Activated CD4-positive, alpha-beta T cell treated with anti-CD3 and anti-CD28 coated beads for 4 hours (primary cell): ENCODE measurements around the gene WHRN.
A peak's percentile ranks its signal among the peaks of the same experiment; 100 is the strongest.

Experiments used
- DNase-seq, 2 donors: peaks; one replicate each; pipeline ENCODE4 v3.0.0-alpha.2; 2020

WHRN gene

DNA sequence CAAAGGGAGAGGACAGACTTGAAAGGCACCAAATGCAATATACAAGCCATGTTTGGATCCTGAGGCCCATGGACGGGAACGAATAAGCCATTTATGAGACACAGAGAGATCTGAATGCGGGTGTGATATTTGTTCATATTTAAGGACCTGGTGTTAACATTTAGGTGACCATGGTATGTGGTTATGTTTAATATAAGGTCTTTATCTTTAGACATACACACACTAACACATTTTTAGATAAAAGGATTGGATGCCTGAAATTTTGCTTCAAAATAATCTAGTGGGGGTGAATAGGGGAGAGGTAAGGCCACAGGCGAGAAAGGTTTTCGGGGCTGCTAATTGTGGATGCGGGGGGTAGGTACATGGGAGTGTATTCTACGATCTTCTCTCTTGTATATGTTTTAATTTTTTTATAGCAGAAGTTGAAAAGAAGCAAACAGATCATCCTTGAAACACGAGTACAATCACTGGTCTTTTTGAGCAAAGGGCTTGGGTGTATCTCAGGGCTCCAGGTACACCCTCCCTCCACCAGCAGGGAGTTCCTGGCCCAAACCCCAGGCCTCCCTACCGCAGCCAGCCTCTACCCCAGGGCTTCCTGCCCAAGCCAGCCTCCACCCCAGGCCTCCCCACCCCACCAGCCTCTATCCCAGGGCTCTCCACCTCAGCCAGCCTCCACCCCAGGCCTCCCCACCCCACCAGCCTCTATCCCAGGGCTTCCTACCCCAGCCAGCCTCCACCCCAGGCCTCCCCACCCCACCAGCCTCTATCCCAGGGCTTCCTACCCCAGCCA lies 129.7 kb downstream of the WHRN start:
- no peak for DNase-seq

DNA sequence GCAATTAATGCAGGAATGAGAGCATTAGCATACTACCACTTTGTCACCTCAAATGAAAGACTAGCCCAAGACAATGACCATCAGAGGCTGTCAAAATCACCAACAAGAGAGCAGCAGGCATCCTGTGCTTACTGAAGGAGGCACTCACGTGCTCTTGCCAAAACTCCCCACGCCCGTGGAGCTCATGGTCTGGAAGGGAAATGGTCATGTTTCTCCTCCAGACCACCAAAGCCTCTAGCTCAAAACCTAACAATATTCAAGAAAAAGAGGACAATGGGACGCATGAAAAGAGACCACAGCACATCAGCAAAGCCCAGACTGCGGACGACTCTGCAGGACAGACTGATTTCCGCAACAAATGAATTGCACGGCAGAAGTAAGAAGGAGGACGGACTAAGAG lies 130.3 kb downstream of the WHRN start:
- no peak for DNase-seq

DNA sequence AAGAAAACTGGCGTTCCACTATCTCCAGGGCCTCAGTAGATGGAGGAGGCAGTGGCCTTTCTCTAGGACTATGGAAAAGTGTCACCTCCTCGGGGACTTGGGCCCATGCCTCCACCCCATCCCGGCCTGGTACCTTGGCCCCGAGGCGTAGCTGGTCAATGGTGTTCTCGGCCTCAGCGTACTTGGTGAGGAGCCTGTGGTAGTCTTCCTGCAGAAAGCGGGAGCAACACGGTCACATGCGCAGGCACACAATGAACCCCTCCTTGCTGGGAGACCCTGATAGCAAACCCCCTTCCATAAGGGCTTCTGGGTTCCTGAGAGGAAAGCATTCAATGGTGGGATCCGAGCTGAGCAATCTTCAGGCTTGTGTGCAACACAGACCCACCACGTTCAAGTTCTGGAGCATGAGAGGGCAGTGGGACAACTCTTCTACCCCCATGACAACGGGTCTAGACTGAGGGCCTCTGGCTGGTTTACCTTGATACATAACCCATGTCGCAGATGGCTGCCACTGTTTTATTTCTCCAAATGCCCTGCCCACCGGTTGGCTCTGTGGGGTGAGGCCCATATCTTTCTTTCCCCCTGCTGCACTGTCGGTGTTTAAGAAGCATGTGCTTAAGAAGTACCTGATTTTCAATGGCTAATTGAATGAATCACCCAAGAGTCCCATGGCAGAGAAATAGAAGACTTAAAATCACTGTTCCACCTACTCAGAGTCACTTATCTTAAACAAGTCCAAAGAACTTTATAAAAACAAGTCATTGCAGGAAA lies 131.1 kb downstream of the WHRN start:
- DNase-seq: no peak

DNA sequence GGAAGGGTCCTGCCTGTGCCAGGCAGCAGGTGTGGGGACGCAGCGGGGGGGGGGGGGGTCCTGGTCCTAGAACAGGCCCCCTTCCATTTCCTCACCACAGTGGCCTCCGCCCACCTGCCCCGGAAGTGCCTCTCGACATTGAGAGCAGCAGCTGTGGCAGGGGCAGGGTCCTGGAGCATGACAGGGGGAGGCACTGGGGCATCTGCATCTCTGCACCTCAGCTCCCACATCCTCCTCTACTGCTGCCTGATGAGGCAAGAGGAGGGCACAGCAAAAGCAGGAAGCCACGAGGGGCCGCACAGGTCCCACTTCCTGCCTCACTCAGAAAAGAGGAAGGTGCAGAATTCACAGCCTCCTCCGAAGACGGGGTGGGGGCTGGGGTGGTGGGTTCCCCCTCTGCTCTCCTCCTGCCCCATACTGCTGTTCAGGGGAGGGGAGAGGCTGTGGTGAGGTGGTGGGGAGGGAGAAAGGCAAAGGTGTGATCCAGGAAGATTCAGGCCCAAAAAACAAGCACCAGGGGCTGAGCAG lies 132.3 kb downstream of the WHRN start:
- peak; percentile 59 to 69 for DNase-seq

DNA sequence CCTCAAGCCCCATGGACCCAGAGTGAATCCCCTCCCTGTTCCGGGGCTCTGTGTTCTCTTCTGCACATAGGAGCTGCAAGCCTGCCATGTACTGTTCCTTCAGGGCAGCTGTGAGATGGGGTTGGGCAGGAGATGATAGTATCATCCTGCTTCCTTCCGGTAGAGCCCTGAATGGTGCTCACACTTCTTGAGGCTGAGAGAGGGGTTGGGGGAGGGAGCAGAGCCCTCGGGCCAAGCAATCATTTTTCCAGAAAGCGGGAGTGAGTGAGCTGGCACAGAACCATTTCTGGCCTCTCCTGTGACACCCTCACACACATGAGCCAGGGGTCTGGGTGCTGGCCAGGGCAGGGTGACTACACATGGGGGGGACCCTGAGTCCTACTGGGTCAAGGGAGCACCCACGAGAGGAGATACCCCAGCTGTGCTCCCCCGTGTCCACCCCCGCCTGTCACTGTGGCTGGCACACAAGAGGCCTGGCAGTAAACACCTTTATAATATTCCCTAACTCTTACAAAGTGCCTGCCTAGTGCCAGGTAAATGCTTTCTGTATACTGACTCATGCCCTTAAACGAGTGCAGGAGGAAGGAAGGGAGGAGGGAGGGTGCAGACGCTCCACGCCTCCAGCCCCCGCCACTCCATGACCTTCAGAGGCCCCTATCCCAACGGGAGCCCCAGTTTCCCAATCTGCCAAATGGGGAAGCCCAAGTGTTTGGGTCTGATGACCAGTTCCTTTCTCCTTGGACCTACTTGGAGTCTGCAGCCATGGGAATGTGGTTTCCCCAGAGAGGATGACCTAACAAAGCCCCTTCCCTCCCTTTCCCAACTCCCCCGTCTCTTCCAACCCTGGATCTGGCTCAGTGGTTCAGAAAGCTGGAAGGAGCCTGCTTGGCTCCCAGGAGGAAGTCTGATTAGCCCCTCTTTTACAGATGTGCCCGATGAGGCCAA lies 133.0 kb downstream of the WHRN start:
- no peak for DNase-seq

DNA sequence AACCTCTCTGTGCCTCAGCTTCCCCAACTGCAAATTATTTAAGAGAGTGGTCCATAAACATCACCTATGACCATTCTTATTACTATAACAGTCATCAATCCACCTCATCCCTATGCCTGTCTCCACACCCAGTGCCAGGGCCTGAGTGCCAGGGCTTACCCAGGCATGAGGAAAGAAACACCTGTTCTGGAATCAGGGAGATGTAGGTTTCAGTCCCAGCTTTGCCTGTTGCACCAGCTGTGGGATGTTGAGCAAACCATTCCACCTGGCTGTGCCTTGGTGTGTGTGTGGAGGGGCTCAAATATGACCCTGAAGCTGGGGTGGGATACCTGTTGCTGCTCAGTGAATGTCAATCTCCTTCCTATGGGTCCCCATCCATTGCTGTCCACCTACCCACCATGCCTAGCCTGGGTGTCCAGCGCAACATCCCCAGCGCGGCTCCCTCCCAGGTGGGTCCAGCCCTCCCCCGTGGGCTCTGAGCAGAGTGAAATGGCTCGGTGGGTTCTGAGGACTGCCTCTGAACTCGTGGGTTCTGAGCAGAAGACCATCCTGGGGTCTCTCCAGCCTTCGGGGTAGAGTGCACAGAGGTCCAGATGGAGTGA lies 133.8 kb downstream of the WHRN start:
- no peak for DNase-seq

DNA sequence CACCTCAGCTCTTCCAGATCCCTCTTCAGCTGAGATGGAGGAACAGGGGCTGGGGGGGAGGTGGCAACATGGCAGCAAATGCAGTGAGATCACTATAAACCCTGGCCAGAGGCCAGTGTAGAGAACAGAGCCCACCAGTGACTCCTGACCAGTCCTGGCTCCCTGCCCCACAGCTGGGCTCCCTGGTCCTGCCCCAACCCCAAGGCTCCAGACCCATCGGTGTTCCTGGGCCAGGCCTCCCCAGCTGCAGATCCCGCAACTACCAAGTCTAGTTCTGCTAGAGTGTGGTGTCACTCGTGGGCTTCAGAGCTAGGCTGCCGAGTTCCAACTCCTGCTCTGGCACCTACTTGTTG lies 134.3 kb downstream of the WHRN start:
- no peak for DNase-seq

DNA sequence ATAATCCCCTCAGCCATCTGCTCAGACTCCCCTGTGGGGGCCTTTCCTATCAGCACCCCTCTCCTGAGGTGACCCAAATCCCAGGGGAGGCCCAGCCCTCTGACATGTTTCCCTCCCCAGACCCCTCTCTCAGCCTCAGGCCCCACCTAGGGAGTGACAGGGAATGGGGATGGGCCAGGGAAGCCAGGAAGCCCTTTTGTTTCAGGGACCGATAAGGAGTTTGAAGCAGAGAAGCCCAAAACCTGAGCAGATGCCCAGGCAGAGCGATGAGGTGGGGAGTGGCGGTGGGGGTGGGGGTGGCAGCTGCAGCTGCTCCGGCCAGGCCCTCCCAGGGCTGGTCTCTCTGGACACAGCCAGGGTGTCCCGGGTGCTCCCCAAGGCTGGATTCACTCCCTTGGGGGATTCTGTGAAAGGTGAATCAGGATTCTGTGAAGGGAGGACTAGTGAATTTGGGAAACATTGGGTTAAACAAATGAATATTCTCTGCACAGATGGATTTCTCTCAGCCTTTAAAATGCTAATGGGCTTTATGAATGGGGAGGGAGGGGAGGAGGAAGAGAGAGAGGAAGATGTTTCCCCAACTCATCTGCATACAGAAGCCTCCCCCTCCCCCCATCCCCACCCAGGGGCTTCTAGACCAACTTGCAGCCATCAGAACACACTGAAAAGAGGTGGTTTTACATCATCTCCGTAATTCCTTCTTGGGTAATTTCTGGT lies 134.9 kb downstream of the WHRN start:
- no peak for DNase-seq

DNA sequence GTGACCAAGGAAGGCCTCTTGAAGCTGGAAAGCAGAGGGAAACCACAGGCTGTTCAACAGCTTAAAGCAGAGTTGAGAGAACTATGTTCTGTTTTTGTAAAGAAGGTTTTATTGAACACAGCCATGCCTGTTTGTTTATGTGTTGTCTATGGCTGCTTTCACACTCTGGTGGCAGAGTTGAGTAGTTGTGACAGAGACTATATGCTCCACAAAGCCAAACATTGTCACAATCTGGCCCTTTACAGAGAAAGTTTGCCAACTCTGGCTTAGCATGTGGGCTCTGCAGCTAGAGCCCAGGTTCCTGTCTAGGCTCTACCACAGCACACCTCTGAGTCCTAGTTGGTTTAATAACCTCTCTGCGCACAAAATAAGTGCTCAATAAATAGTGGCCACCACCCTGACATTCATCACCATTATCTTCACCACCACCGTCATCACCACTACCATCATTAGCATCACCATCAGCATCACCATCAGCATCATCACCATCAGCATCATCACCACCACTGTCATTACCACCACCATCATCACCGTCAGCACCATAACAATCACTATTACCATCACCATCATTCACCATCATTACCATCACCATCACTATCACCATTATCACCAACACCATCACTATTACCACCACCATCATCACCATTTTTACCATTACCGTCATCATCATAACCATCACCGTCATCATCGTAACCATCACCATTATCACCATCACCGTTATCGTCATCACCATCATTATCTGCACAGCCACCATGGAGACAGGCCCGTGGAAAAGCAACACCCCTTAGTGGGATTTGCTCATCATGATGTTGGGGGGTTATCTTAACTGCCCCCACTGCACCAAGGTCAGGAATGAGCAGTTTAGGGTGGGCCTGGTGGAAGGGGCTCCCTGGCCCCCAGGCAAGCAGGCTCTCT lies 135.8 kb downstream of the WHRN start:
- DNase-seq: no peak

DNA sequence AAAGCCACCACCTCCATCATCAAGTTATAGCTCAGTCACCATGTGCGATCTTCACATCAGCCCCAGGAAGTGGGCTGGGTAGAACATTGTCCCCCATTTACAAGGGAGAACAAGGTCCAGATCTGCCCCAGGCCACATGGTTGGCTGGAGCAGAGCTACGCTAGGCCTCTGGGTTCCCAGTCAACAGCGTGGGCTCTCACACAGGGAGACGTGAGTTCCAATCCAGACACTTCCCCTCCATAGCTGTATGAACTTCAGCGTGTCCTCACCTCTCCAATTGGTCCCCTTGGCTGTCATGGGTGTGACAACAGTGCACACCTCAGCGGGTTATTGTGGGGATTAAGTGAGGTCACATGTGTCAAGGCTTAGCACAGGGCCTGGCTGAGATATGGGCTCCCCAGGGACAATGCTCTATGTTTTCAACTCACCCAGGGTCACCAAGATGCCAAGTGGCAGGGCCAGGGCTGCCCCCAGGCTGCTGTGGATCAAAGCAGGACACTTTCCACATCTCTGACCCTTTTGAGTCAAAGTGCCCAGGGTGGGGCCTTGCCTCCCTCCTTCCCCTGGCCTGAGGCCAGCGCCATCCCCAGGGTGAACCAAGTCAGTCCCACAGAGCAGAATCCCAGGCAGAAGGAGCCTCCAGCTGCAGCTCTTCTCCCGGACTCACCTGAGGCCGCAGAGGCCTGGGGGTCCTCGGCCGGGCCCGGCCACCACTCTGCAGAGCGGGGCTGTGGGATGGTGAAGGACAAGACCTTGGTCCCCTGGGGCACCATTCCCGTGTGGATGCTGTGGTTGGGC lies 137.3 kb downstream of the WHRN start:
- no peak for DNase-seq

DNA sequence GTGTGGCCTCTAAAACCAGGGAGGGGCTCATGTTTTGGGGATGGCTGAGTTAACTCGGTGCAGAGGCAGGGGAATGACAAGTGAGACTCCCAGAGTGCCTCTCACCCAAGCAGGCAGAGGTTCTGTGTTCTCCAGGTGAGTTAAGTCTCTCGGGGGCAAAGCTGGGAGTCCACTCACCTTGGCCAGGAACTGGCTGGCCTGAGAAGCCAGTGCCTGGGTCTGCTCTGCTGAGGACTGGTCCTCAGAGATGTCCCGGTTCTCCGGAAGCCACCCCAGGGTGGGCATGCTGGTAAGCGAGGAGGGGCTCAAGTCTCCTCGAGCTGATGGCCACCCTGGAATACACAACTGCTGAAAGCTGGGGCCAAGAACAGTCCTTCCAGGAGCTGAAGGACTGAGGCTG lies 137.9 kb downstream of the WHRN start:
- DNase-seq: no peak

DNA sequence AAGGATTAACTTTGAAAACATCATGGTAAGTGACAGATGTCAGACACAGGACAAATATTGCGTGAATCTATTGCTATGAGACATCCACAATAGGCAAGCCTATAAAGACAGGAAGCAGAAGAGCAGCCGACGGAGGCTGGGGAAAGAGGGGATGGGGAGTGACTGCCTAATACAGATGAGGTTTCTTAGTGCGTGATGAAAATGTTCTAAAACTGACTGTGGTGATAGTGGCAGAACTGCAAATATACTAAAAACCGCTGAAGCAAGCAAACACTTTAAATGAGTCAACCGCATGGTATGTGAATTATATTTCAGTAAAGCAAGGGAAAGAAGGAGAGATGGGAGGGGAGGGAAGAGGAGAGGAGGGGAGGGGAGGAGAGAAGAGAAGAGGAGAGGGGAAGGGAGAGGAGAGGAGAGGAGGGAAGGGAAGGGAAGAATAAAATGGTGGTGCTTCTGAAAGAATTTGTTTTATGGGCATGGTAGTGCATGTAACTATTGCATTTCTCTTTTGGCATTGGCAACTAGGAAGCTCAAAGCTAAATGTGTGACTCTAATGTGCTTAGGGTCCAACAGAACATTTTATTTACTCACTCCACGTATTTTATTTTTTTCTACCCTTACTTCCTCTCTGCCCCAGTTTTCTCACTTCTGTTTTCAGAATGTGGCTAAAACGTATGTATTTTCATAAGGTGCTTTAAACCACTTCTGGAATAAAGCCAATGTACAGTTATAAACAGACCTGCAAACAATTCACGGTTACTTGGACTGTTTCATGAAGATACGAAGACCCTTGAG lies 138.7 kb downstream of the WHRN start:
- no peak for DNase-seq

DNA sequence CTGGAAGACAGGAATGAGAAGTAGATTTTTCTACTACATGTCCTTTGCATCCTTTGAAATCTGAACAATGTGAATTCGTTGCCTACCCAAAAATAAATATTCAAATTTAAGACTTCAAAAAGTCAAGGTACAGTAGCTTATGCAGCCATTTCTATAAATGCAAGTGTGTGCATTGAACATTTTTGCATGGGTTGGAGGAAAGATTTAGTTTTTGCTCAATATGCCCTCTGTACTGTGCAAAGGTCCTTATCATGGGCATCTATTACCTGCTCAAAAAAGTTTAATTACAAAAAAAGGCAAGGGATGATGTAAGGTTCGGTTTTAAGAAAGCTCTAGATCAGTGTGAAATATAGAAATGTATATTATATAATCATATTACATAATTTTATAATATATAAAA lies 140.1 kb downstream of the WHRN start:
- no peak for DNase-seq

DNA sequence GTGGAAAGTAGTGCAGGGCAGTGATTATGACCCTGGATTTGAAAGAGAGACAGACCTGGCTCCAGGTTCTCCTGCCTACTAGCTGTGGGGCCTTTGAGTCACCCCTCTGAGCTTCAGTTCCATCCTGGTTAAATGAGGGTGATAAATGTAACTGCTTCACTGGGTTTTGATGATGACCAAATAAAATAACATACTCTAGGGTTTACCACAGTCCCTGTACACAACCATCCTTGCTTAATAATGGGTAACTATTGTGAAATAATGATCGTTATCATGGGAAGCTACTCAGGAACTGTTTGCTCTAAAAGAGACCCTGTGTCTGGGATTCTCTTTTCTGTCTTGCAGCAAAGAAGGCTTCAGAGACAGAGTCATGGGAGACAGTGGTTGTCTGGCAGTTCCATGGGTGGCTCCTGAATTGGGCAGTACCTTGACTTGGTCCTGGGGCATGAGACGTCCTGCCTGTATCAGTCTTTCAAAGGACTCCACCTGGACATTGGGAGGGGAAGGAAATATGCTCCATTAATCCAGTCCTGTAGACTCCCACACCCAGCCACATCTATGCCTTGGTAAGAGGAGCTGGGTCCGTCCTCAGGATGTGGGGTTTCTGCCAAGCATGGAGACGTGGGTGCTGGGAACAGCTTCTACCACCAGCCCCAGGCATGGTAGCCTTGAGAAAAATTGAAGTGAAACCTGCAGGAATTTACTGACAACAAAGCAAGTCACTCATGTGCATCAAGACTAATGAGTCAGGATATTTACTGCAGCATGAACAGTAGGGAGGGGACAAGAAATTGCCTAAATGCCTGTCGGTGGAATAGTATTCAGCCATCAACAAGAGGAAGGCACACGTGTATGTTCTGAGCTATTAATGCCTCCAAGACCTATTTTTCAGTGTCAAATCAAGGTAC lies 140.9 kb downstream of the WHRN start:
- DNase-seq: no peak

DNA sequence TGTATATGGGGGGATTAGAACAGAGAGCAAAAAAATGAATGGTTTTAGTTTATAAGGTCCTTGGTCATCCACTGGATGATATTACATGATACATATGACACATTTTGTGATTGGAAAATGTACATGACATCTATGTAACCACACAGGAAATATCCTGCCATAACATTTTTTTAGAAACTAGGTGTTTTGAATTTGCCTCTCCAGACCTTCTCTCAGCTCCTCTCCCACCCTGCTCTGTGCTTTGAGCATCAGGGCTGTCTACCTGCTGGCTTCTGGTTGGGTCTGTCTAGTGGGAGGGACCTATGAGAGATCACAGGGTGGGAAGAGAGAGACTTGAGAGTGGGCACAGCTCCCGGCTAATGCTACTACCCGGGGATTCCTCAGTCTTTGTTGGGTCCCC lies 141.8 kb downstream of the WHRN start:
- DNase-seq: no peak

DNA sequence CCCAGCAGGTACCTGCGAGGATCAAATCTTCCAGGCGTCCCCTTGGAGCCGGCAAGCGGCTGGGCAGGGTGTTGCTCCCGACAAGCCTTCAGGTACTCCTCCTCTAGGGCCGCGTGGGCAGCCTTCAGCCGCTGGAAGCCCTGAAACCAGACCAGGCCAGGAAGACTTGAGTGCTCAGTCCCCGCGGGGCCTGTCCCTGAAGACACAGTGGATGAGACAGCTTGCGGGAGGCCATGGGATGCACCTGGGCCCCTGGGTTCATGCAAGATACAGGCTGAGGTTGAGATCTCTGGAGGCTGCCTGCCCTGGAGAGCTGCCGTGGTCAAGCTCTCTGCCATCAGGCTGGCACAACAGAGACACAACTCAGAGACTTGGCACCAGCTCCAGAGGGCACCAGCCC lies 142.9 kb downstream of the WHRN start:
- DNase-seq: no peak

DNA sequence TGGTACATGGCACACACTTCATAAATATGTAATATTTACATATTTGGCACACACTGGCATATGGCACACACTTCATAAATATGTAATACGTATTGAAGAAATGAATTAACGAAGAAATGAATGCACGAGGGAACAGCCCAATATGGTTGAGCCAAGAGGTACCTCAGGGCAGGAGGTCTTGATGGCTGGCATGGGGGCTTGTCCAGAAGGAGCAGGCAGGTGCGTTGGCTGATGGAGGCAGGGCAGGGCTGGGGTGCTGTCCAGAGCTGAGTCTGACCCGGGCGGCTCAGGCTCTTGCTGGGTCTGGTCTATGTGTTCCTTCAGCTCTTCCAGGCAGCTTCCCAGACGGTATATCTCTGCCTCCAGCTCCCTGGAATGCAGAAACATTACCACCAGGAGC lies 143.7 kb downstream of the WHRN start:
- DNase-seq: no peak

DNA sequence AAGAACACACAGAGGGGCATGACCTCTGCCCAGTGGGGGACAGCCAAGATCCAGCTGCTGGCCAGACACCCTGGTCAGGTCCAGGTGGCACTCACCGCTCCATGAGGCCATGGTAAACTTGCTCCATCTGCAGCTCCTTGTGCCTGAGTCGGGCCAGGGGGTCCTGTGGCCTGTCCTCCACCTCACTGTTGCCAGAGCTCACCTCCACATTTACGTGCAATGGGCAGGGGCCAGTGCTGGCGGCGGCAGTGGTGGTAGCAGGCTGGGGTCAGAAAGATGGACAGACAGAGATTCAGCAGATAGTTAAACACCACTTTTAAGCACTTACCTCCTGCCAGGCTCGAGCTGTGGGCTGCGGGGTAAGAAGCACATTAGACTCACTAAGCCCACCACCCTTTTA lies 145.5 kb downstream of the WHRN start:
- no peak for DNase-seq
